GM19043 (cell line): ENCODE measurements around the gene MRPL10.

Source experiments
- ATAC-seq: cut with Tn5 transposase; IDR thresholded peaks from one replicate; pipeline ENCODE4 v1.9.1; 2021; ENCODE audit warnings: low read depth; ENCODE audit not compliant: unreplicated experiment

The MRPL10 gene

GRCh38 chr17:47840742-47841487 lies 9.6 kb upstream of the MRPL10 start, which contains the start of gene SCRN2:
TSS of gene SCRN2 (minus strand) at chr17:47841273. CDS start at chr17:47840843, 430 bp downstream.
- peak; percentile 62 for ATAC-seq

- no peak for ATAC-seq
Observed at GRCh38 chr17:47840001-47840741, 8.8 kb upstream of the MRPL10 start.

GRCh38 chr17:47839071-47839470 lies 7.7 kb upstream of the MRPL10 start:
- ATAC-seq, result no peak

DNA sequence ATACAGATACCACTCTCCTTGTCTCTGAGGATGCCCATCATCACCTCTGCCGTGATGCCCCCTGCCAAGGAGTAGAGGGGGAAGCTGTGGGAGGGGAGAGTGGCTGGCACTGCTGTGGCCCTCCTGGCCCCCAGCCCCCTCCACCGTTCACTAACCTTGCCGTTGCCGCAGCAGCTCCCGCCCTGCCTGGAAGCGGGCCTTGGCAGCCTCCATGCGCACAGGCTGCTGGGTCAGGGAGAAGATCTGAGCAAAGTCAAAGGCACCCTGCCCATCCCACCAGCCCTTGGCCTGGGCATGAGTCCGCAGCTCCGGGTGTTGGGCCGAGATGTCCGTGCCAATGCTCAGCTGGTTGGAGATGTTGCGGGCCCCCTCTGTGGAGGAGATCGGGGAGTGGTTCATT lies 7.3 kb upstream of the MRPL10 start:
- no peak for ATAC-seq

DNA sequence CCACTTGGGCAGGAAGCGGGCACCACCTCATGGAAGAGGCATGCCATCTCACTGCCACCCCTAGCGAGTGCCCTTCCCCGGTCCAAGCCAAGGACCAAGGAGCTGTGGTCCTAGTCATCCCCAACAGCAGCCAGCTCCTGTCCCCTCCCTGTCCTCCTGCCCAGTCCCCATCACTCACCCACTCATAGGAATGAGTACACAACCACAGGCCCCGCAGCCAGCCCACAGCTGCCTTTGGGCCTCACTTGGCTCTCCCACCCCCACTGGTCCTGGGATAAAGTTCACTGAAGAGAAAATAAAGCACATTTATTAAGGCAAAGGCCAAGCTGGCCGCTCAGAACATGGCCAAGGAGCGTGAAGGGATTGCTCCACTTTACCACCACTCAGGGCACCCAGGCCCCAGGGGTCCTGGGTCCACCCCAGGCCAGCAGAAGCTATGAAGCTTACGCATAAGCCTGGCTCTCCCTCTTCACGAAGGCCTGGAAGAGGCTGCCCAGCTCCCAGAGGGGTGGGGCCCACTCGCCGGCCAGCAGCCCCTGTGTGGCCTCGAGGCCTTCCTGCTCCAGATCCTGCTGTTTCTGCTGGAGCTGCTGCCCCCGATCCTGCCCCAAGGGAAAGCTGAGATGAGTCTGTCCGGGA lies 6.2 kb upstream of the MRPL10 start:
- ATAC-seq, result no peak

DNA sequence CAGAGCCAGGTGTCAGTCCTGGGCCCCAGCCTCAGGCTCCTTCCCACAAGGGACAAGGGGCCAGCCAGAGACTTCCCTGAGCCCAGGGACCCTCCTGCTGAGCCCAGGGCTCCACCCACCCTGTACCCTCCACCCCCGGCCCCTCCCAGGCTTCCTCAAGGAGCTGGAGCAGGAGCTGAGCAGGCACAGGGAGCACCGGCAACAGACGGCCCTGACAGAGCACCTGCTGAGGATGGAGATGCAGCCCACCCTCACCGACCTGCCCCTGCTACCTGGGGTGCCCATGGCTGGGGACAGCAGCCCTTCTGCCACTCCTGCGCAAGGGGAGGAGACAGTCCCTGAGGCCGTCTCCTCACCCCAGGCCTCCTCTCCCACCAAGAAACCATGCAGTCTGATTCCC lies 5.3 kb upstream of the MRPL10 start:
- no peak for ATAC-seq

- no peak for ATAC-seq
Observed at GRCh38 chr17:47834756-47835155, 3.4 kb upstream of the MRPL10 start.

GRCh38 chr17:47831934-47832327 lies 590 bp upstream of the MRPL10 start:
- ATAC-seq, result no peak

DNA sequence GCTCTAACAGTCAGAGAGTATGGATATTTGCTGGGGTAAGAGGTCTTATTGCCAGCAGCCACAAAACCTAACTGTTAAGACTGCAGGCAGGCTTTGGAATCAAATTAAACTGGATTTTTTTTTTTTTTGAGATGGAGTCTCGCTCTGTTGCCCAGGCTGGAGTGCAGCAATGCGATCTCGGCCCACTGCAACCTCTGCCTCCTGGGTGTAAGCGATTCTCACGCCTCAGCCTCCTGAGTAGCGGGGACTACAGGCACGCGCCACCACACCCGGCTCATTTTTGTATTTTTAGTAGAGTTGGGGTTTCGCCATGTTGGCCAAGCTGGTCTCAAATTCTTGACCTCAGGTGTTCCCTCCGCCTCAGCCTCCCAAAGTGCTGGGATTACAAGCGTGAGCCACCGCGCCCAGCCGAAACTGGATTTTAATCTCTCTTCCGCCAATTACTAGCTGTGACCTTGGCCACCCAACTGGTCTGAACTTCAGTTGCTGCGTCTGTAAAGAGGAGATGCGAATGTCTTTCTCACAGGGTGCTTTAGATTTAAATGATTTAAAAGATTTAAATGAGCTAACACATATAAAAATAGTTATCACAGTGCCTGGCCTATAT lies 842 bp downstream of the MRPL10 start:
- ATAC-seq, result no peak

- ATAC-seq, result no peak
Observed at GRCh38 chr17:47829870-47830269, 1.5 kb downstream of the MRPL10 start.

DNA sequence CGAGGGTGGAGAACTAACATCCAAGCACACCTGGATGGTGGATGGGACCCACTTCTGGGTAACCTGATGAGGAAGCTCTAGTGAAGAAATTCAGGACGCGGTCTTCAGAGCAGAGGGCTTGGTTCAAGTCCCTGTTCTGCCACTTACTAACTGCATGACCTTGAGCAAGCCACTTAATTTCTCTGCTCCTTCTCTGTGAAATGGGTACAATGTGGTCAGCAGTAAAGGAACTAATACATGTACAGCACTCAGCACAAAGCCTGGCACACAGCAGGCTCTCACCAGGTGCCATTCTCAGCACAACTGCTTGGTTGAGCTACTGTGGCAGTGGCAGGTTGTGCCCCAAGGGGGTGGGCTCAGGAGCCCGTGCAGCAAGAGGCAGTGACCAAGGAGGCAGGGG lies 7.8 kb downstream of the MRPL10 start:
- no peak for ATAC-seq

DNA sequence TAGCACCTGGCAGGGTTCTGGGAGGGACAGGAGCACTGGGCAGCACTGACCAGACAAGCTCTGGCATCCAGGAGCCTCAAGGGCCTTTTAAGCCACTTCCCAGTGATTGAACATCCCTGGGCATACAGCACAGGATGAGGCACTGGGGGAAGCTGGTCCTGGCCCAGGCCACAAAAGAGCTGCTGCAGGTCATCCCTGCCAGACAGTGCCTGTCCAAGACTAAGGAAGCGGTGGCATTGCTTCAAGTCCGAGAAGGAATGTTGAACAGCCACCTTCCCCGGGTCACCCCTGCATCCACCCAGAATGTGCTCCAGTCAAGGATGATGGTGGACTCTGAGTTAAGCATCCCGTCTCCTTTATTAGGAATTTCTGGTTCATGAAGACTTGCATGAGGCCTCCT lies 8.6 kb downstream of the MRPL10 start:
- ATAC-seq, result no peak

DNA sequence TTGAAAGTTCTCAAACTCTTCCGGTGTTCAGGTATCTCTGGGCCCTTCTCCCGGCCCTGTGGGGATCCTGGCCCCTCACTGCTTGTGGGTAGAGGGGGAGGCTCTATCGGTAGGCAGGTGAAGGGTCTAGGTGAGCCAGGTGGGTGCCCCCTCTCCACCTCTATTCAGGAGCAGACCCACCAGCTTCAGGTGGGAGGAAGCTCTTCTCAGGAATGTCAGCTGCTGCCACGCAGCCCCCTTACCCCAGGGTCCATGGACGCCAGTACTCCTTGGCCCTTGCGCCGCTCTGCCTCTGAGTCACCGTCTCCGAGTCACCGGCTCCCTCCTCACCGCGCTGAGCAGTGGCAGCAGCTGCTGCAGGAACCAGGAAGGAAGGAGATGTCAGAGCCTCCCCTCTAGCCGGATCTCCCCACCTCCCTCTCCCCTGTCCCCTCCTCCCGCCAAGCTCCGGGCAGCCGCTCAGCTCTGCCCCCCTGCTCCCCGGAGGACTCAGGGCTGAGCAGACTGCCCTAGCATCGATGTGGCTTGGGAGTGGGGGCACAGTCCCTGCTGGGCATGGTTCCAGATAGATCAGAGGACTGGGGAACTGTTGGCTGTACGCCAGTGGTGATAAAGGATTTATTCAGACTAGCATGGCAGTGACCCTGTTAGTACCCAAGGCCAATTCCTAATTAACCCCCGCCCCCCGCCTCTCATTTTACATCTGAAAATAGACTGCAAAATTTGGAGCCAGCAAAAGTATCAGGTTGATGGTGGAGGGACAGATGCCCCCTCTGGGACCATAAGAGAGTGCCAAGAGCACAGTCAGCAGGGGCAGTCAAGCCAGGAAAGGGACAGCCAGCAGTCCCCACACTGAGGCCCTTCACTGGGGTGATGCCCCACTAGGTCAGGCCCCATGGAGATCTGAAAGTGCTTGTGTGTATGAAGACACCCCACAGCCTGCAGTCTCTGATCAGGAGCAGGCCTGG lies 9.6 kb downstream of the MRPL10 start, which contains the start of gene OSBPL7:
TSS of gene OSBPL7 (minus strand) at position 371 of the 968 bp plus-strand sequence. CDS start 1,516 bp downstream, outside the sequence.
- peak; percentile 88 for ATAC-seq

DNA sequence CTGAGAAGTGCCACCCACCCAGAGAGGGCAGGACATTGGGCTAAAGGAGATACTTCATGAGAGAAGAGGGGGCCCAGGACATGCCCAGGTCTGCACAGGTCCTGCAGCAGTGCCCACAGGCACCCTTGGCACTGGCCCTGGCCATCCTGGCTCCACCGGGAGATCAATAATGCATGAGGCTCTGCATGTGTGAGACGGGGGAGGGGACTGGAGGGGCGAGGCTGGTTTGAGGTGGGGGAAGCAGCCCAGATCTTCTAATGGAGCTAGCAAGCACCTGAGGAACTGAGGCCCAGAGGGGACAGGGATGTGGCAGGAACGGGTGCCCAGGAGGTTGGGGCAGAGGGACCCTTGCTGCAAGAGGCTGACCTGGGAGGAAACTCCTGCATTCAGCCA lies 10.3 kb downstream of the MRPL10 start:
- ATAC-seq, result no peak

GRCh38 chr17:47820033-47820789 lies 11.1 kb downstream of the MRPL10 start:
- no peak for ATAC-seq

DNA sequence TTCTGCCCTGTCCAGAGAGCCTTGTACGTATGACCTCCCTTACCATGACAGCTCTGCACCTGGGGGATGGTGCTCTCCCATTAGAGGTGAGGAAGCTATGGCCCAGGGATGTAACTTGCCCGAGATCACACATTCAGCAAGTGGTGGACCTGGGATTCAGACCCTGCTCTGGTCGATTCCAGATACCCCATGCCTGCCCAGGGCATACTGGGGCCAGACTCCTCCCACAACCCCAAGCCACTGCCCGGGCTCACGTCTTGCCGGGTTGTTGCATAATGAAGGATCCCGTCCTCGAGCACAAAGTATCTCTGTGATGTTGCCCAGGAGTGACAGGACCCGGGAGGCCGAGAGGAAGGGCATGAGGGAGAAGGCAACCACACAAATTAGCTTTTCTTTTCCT lies 11.9 kb downstream of the MRPL10 start:
- ATAC-seq, result no peak

GRCh38 chr17:47818002-47818695 lies 13.2 kb downstream of the MRPL10 start:
- no peak for ATAC-seq

DNA sequence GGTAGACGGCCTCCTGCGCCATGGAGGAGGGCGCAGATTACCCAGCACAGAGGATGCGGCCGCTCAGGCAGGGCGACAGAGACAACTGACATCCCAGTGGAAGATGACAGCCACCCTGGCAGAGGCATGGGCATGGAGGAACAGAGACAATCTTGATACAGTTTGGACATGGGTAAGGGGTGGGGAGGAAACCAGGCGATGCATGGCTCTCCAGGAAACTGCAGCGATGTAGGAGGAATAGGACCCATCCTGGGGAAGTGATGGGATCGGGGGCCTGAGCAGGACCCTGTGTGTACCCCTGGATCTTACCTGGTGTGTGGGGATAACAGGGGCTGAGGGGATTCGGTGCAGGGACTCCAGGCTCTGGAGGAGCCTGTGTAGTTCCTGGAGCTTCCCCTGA lies 14.4 kb downstream of the MRPL10 start:
- ATAC-seq, result no peak
